Esophagus squamous epithelium (tissue), 4 donors: Measurements from ENCODE around the gene ZNF555.
"Not testable (repeated sequence)": the region's sequence is repeated elsewhere in the genome, so short reads cannot be mapped to it uniquely, and the experiment has no call there.

Experiments
- POLR2A ChIP-seq, 4 donors: fragments of 450-650 bp; IDR thresholded peaks; one replicate each; pipeline ENCODE4 v1.6.1; 2017; ENCODE audit warnings: antibody characterized with exemption in 4 of 4, mild to moderate bottlenecking in 4 of 4, moderate library complexity in 3 of 4
- TF ChIP-seq, protein P1 (sequence below), 6 experiments: fragments of 450-650 bp in 4 of 6; fragments of 200-600 bp in 2 of 6; sonication (generic) in 2 of 6; IDR thresholded peaks; one replicate each; pipeline ENCODE4 v1.5.1; 2016 to 2019; ENCODE audit warnings: antibody characterized with exemption in 6 of 6, mild to moderate bottlenecking in 4 of 6, moderate library complexity in 4 of 6

GRCh38 chr19:2817237-2817829, 23.9 kb upstream of the ZNF555 start:
- TF ChIP-seq, protein P1, sequence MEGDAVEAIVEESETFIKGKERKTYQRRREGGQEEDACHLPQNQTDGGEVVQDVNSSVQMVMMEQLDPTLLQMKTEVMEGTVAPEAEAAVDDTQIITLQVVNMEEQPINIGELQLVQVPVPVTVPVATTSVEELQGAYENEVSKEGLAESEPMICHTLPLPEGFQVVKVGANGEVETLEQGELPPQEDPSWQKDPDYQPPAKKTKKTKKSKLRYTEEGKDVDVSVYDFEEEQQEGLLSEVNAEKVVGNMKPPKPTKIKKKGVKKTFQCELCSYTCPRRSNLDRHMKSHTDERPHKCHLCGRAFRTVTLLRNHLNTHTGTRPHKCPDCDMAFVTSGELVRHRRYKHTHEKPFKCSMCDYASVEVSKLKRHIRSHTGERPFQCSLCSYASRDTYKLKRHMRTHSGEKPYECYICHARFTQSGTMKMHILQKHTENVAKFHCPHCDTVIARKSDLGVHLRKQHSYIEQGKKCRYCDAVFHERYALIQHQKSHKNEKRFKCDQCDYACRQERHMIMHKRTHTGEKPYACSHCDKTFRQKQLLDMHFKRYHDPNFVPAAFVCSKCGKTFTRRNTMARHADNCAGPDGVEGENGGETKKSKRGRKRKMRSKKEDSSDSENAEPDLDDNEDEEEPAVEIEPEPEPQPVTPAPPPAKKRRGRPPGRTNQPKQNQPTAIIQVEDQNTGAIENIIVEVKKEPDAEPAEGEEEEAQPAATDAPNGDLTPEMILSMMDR (IDR thresholded peaks at IDR 0.05), result not testable (repeated sequence)
- not testable (repeated sequence) for TF ChIP-seq POLR2A (IDR thresholded peaks at IDR 0.05)
